ENCODE data around the gene PLEKHA7. TPM values are rescaled to one million over a fixed set of nuclear protein-coding genes. Genes with fewer than 3 reads are reported as not detected.

PLEKHA7 gene
- total RNA-seq, 1 donor from 2014 or later = 45.9 TPM

GRCh38 chr11:16811136-16812020 is 202.8 kb downstream of the PLEKHA7 start:
- peaks cover 18% of the 10 kb centered on the region for H3K4me1 ChIP-seq
- H3K4me3 ChIP-seq = no peak overlapping the region
- TF ChIP-seq CTCF (IDR thresholded peaks at IDR 0.05) (no peak), POLR2A (IDR thresholded peaks at IDR 0.05) (no peak), POLR2AphosphoS5 (IDR thresholded peaks at IDR 0.05; ENCODE audit: insufficient read depth in 1 of 2, low read depth in 1 of 2) (no peak)
- intact Hi-C loops (cut with DNase I) = no loop called here
- no peak overlapping the region for H3K27ac ChIP-seq
- no peaks in the 10 kb centered on the region for H3K36me3 ChIP-seq
- no peaks in the 10 kb centered on the region for H3K27me3 ChIP-seq
- no peak for DNase-seq (ENCODE audit: extremely low spot score in 2 of 2)
- H3K9me3 ChIP-seq = no peaks in the 10 kb centered on the region

- Histone ChIP-seq H3K36me3 (no peaks in the 10 kb centered on the region), H3K27me3 (no peaks in the 10 kb centered on the region), H3K4me3 (no peak overlapping the region), H3K27ac (no peak overlapping the region), H3K9me3 (no peaks in the 10 kb centered on the region), H3K4me1 (peaks cover 20% of the 10 kb centered on the region)
- intact Hi-C loops (cut with DNase I) = no loop called here
- DNase-seq (ENCODE audit: extremely low spot score in 2 of 2) = no peak
- TF ChIP-seq CTCF (IDR thresholded peaks at IDR 0.05) (no peak), POLR2AphosphoS5 (IDR thresholded peaks at IDR 0.05; ENCODE audit: insufficient read depth in 1 of 2, low read depth in 1 of 2) (peak; percentile 14 to 59), POLR2A (IDR thresholded peaks at IDR 0.05) (no peak)
These were observed 204.1 kb downstream of the PLEKHA7 start for GRCh38 chr11:16809886-16810668.

GRCh38 chr11:16807306-16807705 is 206.9 kb downstream of the PLEKHA7 start:
- TF ChIP-seq CTCF (IDR thresholded peaks at IDR 0.05) (no peak), POLR2A (IDR thresholded peaks at IDR 0.05) (no peak), POLR2AphosphoS5 (IDR thresholded peaks at IDR 0.05; ENCODE audit: insufficient read depth in 1 of 2, low read depth in 1 of 2) (no peak)
- no peak for DNase-seq (ENCODE audit: extremely low spot score in 2 of 2)
- no peaks in the 10 kb centered on the region for H3K9me3 ChIP-seq
- peaks cover 20% of the 10 kb centered on the region for H3K4me1 ChIP-seq
- no peaks in the 10 kb centered on the region for H3K36me3 ChIP-seq
- intact Hi-C loops (cut with DNase I) = no loop called here
- no peak overlapping the region for H3K27ac ChIP-seq
- no peaks in the 10 kb centered on the region for H3K27me3 ChIP-seq
- no peak overlapping the region for H3K4me3 ChIP-seq

GRCh38 chr11:16806791-16807190 is 207.4 kb downstream of the PLEKHA7 start:
- Histone ChIP-seq H3K9me3 (no peaks in the 10 kb centered on the region), H3K4me1 (peaks cover 20% of the 10 kb centered on the region), H3K27ac (no peak overlapping the region), H3K36me3 (no peaks in the 10 kb centered on the region), H3K27me3 (no peaks in the 10 kb centered on the region), H3K4me3 (no peak overlapping the region)
- no peak for TF ChIP-seq CTCF (IDR thresholded peaks at IDR 0.05)
- TF ChIP-seq POLR2AphosphoS5 (IDR thresholded peaks at IDR 0.05; ENCODE audit: insufficient read depth in 1 of 2, low read depth in 1 of 2) = no peak
- no peak for TF ChIP-seq POLR2A (IDR thresholded peaks at IDR 0.05)
- no peak for DNase-seq (ENCODE audit: extremely low spot score in 2 of 2)
- intact Hi-C loops (cut with DNase I) = no loop called here

Data from vagina (tissue), 2 donors.